ENCODE data around the gene COL1A2. TPM values are rescaled to one million over a fixed set of nuclear protein-coding genes. Genes with fewer than 3 reads are reported as not detected.

Gene COL1A2
- total and polyA plus RNA-seq, 2 donors (not counting 1 experiment from before 2014, with no cell fraction given) = 0.46 to 0.47 TPM

DNA sequence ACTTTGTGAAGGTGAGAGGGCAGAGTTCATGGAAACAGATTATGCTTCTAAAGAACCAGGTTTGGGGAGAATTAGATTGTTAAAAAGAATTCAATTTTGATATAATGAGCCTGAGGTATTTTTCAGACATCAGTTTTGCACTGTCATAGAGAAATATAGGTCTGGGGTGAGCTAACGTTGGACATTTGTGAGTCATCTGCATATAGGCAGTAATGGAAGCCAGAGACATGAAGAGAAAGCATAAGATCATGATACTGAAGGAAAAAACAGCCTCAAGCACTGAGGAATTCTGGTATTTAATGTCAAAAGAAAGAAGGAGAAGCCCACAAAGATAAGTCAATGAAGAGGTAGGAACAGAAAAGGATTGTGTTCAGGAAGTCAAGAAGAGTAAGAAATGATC is 32.4 kb upstream of the COL1A2 start:
- Mint-ChIP-seq H3K9me3 (ENCODE audit: insufficient read depth) (peaks cover 4% of the 10 kb centered on the region), H3K4me3 (no peak overlapping the region), H3K27ac (no peak overlapping the region), H3K27me3 (peaks cover 28% of the 10 kb centered on the region), H3K4me1 (no peaks in the 10 kb centered on the region)
- H3K4me3 ChIP-seq (ENCODE audit: control extremely low read depth in 1 of 5, extremely low read depth in 1 of 5, insufficient read depth in 1 of 5, low read depth in 2 of 5, low read length in 4 of 5) = no peak overlapping the region
- no peaks in the 10 kb centered on the region for H3K4me1 ChIP-seq (ENCODE audit: control insufficient read depth in 2 of 2, insufficient read depth in 2 of 2, low read length in 2 of 2)
- WGBS (ENCODE audit: insufficient coverage) = 88% methylated on average over 1 of the region's 1 CpG
- ChIA-PET POLR2A (no interaction called here), CTCF (no interaction called here)
- H4K20me1 ChIP-seq (ENCODE audit: control insufficient read depth, insufficient read depth, low read length, poor library complexity, severe bottlenecking) = no peaks in the 10 kb centered on the region
- TF ChIP-seq, protein P1, sequence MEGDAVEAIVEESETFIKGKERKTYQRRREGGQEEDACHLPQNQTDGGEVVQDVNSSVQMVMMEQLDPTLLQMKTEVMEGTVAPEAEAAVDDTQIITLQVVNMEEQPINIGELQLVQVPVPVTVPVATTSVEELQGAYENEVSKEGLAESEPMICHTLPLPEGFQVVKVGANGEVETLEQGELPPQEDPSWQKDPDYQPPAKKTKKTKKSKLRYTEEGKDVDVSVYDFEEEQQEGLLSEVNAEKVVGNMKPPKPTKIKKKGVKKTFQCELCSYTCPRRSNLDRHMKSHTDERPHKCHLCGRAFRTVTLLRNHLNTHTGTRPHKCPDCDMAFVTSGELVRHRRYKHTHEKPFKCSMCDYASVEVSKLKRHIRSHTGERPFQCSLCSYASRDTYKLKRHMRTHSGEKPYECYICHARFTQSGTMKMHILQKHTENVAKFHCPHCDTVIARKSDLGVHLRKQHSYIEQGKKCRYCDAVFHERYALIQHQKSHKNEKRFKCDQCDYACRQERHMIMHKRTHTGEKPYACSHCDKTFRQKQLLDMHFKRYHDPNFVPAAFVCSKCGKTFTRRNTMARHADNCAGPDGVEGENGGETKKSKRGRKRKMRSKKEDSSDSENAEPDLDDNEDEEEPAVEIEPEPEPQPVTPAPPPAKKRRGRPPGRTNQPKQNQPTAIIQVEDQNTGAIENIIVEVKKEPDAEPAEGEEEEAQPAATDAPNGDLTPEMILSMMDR (IDR thresholded peaks at IDR 0.05) = no peak
- TF ChIP-seq EZH2 (IDR thresholded peaks at IDR 0.05; ENCODE audit: borderline replicate concordance, insufficient read depth, low read depth, low read length, poor library complexity, severe bottlenecking) = no peak
- ATAC-seq (ENCODE audit: low read depth) (no peak), DNase-seq (no peak)
- no peak overlapping the region for H3K4me2 ChIP-seq (replicated peaks; ENCODE audit: low read depth, low read length, poor library complexity, severe bottlenecking)
- no peaks in the 10 kb centered on the region for H3K9me3 ChIP-seq (ENCODE audit: control extremely low read depth in 1 of 3, control insufficient read depth in 2 of 3, insufficient read depth in 1 of 3, low read length in 2 of 3)
- H3K36me3 ChIP-seq (replicated peaks in 1 of 2; ENCODE audit: control extremely low read depth in 1 of 2, control insufficient read depth in 1 of 2, extremely low read depth in 1 of 2, insufficient read depth in 2 of 2, low read length in 1 of 2) = no peaks in the 10 kb centered on the region
- H3K9ac ChIP-seq (ENCODE audit: low read length) = no peak overlapping the region
- H3K27ac ChIP-seq (ENCODE audit: low read length in 2 of 2) = no peak overlapping the region
- intact Hi-C loops (cut with micrococcal nuclease) = no loop called here
- no peaks in the 10 kb centered on the region for H3K79me2 ChIP-seq (ENCODE audit: control insufficient read depth, insufficient read depth, low read length)
- no peak overlapping the region for H2AFZ ChIP-seq (ENCODE audit: insufficient read depth, low read depth, low read length, poor library complexity, severe bottlenecking)
- H3K27me3 ChIP-seq (replicated peaks in 1 of 4; ENCODE audit: control extremely low read depth in 1 of 4, control insufficient read depth in 3 of 4, insufficient read depth in 4 of 4, low read length in 3 of 4) = no peaks in the 10 kb centered on the region

DNA sequence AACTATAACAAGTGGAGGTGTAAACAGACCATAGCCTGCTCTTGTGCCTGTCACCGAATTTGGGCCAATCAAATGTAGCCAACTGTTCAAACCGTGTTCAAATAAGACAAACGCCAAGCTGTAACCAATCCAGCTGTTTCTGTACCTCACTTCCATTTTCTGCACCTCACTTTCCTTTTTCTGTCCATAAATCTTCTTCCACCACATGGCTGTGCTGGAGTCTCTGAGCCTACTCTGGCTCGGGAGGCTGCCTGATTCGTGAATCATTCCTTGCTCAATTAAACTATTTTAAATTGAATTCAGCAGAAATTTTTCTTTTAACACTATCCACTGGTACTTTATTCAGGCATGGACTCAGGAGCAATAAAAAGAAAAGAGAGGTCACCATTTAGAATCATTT is 29.9 kb upstream of the COL1A2 start:
- Histone ChIP-seq H3K4me1 (ENCODE audit: control insufficient read depth in 2 of 2, insufficient read depth in 2 of 2, low read length in 2 of 2) (no peaks in the 10 kb centered on the region), H3K27me3 (replicated peaks in 1 of 4; ENCODE audit: control extremely low read depth in 1 of 4, control insufficient read depth in 3 of 4, insufficient read depth in 4 of 4, low read length in 3 of 4) (no peaks in the 10 kb centered on the region), H3K79me2 (ENCODE audit: control insufficient read depth, insufficient read depth, low read length) (no peaks in the 10 kb centered on the region), H3K4me3 (ENCODE audit: control extremely low read depth in 1 of 5, extremely low read depth in 1 of 5, insufficient read depth in 1 of 5, low read depth in 2 of 5, low read length in 4 of 5) (no peak overlapping the region), H3K9me3 (ENCODE audit: control extremely low read depth in 1 of 3, control insufficient read depth in 2 of 3, insufficient read depth in 1 of 3, low read length in 2 of 3) (no peaks in the 10 kb centered on the region), H4K20me1 (ENCODE audit: control insufficient read depth, insufficient read depth, low read length, poor library complexity, severe bottlenecking) (no peaks in the 10 kb centered on the region), H3K4me2 (replicated peaks; ENCODE audit: low read depth, low read length, poor library complexity, severe bottlenecking) (no peak overlapping the region), H3K9ac (ENCODE audit: low read length) (no peak overlapping the region), H2AFZ (ENCODE audit: insufficient read depth, low read depth, low read length, poor library complexity, severe bottlenecking) (no peak overlapping the region), H3K36me3 (replicated peaks in 1 of 2; ENCODE audit: control extremely low read depth in 1 of 2, control insufficient read depth in 1 of 2, extremely low read depth in 1 of 2, insufficient read depth in 2 of 2, low read length in 1 of 2) (no peaks in the 10 kb centered on the region), H3K27ac (ENCODE audit: low read length in 2 of 2) (no peak overlapping the region)
- H3K27me3 Mint-ChIP-seq = peaks cover 28% of the 10 kb centered on the region
- no peaks in the 10 kb centered on the region for H3K4me1 Mint-ChIP-seq
- peaks cover 4% of the 10 kb centered on the region for H3K9me3 Mint-ChIP-seq (ENCODE audit: insufficient read depth)
- H3K27ac Mint-ChIP-seq = no peak overlapping the region
- POLR2A ChIA-PET = no interaction called here
- H3K4me3 Mint-ChIP-seq = no peak overlapping the region
- CTCF ChIA-PET = interaction anchor here (0.6 kb wide), 1 partner anchor 10 kb away, joined by 5 read pairs; no protein-coding TSS in a partner anchor
- DNase-seq (no peak), ATAC-seq (ENCODE audit: low read depth) (no peak)
- TF ChIP-seq EZH2 (IDR thresholded peaks at IDR 0.05; ENCODE audit: borderline replicate concordance, insufficient read depth, low read depth, low read length, poor library complexity, severe bottlenecking) = no peak
- TF ChIP-seq, protein P1 (IDR thresholded peaks at IDR 0.05) = no peak
- intact Hi-C loops (cut with micrococcal nuclease) = no loop called here
- WGBS (ENCODE audit: insufficient coverage) = 78% methylated on average over 4 of the region's 5 CpGs
